Cerebellar cortex (tissue), 1 donor: ENCODE measurements around the gene PXN.
"Not testable (repeated sequence)": the region's sequence is repeated elsewhere in the genome, so short reads cannot be mapped to it uniquely, and the experiment has no call there.

Experiments used
- DNase-seq: peaks from one replicate; pipeline ENCODE4 v3.0.0-alpha.2; 2015; ENCODE audit warnings: low spot score

PXN gene

GRCh38 chr12:120262852-120263747 lies 2.4 kb downstream of the PXN start:
- no peak for DNase-seq

DNA sequence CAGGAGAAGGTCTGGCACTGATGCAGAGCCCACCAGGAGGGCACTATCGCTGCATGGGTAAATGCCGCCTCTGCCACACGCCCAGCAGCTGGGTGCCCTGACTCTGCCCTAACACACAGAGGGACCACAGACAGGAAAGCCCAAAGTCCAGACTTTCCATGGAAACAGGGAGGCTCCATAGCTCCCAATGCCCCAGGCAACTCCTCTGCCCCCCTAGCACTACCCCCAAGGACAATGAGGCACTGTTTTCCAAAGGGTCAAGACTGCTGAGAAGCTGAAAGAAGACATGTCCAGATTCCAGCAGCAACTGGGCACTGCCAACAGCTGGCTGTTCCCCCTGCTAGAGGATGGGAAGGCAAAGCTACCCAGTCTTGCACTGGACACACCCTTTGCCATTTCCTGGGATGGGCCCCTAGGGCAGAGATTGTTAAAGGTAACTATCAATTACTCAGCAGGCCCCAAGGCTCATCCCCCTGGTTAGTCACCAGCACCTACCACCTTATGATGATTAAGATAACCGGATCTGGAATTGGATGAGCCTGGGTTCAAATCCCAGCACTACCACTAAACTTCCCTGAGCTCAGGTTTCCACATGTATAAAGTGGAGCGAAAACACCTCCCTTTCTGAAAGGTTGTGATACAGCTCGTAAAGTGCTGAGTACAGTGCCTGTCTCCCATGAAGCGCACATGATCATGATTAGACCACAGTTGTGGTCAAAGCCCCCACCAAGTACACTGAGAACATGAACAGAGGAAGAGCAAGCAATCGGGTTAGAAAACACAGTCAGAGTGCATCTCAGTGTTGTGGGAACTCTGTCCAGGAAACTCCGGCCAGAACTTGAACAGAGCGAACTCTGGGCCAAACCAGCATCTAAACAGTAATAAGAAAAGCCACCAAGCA lies 3.3 kb downstream of the PXN start:
- no peak for DNase-seq

GRCh38 chr12:120260607-120261006 lies 4.9 kb downstream of the PXN start:
- no peak for DNase-seq

DNA sequence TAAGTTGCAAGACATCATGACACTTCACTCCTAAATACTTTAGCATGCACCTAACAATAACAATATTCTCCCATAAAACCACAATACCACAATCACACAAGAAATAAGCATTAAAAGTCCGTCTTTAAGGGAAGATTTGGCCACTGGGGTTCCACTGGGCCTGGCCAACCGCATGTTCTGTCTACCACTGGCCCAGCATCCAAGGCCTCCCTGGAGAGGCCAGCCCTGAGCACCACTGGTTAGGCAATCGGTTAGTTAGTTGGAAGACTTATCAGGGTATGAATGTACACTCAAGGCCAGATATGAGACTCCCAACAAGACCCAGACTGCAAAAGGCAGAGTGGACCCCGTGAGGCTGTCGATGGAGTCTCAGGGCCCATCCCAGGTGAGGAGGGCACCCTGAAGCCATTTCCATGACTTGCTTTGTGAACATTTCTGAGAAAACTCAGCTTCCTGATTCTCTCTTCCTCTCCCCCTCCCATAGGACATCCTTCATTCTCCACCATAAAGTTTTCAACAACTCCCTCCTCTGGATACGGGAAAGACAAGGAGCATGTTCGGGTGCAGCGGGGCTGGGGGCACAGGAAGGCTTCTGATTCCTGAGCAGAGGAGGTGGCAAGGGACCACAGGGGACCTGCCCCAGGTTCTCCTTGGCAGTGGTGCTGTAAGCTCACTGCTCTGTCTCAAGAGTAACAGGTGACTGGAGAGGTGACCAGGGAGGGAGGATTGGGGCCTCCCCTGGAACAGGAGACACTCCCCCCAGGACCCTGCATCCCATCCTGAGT lies 5.9 kb downstream of the PXN start:
- no peak for DNase-seq

GRCh38 chr12:120258323-120258896 lies 7.1 kb downstream of the PXN start:
- DNase-seq = no peak

DNA sequence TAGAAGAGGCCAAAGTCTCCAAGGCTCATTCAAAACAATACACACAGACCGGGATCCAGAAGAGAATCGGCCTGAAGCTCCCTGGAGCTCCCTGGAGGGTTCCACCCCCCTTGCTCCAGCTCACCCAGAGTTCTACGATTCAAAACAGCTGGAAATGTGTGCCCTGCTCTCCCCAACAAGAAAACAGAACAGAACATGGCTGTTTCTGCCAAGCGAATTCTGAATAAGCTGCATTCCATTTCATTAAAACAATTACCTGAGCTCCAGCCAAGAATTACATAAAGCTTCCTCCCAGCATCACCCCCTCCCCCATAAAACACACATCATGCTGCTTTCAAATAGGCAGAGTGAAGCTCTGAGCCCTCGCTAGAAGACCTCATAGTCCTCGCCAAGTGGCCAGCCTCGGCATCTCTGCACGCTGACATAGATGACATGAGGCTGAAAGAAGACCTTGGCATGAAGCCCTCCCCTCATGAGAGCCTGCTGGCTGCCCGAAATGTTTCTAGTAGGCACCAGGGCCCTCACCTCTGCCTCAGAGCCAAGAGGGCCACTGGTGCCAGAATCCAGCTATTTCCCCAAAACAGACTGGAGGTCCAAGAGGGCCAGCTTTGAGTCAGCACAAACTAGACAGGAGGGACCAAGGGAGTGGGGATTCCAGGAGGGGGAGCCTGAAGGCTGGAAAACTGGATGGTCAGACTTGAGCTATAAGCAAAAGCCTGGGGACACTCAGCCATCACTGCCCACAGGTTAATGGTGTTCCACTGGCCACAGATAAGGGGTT lies 8.3 kb downstream of the PXN start:
- peak; percentile 94 for DNase-seq

DNA sequence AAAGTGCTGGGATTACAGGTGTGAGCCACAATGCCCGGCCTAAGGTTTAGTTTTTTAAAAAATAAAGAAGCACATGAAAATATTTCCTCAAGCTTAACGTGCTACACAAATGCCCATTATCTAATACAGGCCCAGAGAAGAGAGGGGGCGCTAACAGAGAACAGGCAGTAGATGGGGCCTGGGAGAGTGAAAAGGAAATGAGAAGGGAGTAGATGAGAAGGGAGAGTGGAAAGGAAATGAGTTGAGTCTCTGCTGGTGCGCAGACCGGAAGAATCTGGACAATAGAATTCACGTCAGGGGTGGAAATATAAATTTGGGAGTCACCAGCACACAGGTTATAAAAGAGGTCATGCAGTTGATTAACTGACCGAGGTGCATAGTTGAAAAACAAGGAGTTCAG lies 10.7 kb downstream of the PXN start:
- no peak for DNase-seq

- DNase-seq = not testable (repeated sequence)
Observed at GRCh38 chr12:120253313-120253712, 12.2 kb downstream of the PXN start.

GRCh38 chr12:120252071-120252906 lies 13.2 kb downstream of the PXN start:
- DNase-seq = no peak

DNA sequence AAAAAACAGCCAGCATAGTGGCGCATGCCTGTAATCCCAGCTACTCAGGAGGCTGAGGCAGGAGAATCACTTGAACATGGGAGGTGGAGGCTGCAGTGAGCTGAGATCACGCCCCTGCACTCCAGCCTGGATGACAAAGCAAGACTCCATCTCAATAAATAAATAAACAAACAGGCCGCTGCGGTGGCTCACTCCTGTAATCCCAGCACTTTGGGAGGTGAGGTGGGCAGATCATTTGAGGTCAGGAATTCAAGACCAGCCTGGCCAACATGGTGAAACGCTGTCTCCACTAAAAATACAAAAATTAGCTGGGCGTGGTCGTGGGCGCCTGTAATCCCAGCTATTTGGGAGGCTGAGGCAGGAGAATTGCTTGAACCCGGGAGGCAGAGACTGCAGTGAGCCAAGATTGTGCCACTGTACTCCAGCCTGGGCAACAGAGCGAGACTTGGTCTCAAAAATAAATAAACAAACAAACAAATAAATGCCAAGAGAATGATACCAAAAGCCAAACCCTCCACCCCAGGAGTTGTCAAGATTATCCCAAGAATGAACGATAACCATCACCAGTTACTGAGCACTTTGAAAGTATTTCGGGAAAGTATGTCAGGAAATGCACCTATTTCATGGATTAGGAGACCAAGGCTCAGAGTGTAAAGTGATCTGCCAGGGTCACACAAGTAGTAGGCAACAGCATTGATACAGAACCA lies 14.0 kb downstream of the PXN start:
- not testable (repeated sequence) for DNase-seq

DNA sequence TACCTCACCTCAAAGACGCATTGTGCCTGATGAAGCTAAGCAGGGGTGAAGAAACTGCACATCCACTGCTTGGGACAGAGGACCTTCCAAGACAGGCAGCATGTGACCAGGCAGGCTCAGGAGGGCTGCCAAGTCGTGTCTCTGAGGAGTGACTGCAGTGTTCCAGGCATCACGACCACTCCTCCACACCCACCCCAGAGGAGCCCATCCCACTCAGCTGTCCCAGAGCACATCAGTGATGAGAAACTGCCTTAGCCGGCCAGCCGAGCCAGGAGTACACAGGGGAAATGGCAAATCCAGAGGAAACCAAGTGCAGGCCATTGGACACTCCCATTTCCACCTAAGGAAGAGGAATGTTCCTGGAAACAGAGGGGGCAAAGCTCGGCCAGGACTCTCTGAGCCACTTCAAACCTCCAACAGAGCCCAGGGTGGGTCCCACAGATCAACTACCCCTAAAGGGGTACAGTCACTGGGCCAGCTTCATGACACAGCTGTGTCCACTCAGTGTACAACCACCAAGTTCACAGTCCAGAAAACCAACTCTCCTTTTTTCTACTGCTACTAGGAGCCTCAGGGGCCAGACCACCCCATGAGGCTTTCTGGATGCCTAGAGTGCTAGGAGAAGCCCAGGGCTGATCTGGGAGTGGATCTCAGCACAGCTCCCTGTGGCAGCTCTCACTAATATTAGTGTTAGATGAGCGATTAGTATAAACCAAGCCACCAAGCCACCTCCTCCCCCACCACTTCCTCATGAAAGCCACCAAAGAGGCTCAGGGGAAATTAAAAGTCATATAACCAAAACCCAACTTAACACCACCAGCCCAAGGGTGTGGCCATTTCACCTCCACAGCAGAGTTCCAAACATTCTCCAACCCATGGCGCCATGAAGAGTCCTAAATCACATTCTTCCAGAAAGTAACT lies 15.4 kb downstream of the PXN start:
- no peak for DNase-seq

GRCh38 chr12:120249266-120249874 lies 16.2 kb downstream of the PXN start:
- no peak for DNase-seq

- DNase-seq = no peak
Observed at GRCh38 chr12:120247621-120248030, 17.9 kb downstream of the PXN start.

DNA sequence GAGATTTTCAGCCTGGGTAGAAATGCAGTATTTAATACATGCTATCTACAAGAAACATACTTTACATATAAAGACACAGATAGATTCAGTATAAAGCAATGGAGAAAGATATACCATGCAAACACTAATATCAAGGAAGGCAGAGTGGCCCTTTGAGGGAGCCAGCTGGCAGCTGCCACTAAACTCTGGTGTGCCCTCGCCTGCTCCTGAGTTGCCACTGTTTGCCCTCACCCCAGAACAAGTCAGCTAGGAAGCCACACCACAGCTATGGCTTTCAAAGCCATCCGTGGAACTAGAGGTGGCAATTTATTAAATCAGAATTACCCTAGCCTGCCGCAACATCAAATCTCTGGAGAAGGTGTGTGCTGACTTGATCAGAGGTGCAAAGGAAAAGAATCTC lies 18.3 kb downstream of the PXN start:
- no peak for DNase-seq

GRCh38 chr12:120246705-120247104 lies 18.8 kb downstream of the PXN start:
- not testable (repeated sequence) for DNase-seq

DNA sequence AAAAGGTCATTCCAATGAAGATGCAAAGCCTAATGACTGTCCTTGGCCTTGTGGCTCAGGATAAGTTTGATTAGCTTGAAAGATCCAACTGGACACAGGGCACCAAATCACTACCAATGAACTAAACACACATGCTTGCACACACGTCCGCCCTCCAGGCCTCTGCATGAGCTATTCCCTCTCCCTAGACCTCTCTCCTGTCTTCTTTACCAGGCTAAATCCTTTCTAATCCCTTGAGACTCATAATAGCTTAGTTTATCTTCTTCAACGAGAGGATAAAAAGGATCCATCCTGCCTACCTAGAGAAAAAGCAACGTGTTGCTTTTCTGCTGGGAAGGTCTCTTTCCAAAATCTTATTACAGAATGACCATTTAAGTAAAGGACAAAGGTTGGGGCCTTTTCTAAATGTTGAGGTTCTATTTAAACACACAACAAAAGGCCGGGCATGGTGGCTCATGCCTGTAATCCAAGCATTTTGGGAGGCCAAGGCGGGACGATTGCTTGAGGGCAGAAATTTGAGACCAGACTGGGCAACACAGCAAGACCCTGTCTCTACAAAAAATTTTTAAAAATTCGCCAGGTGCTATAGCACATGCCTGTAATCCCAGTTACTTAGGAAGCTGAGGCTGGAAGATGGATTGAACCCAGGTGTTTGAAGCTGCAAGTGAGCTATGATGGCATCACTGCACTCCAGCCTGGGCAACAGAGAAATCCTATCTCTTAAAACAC lies 22.4 kb downstream of the PXN start:
- DNase-seq = no peak

- no peak for DNase-seq
Observed at GRCh38 chr12:120242275-120242799, 23.2 kb downstream of the PXN start.
